GM18498 (cell line): ENCODE measurements around the gene STAU1.
A peak's percentile ranks its signal among the peaks of the same experiment; 100 is the strongest.
"Not testable (repeated sequence)": the region's sequence is repeated elsewhere in the genome, so short reads cannot be mapped to it uniquely, and the experiment has no call there.

Experiments
- ATAC-seq: cut with Tn5 transposase; IDR thresholded peaks from one replicate; pipeline ENCODE4 v1.9.1; 2021; ENCODE audit warnings: mild to moderate bottlenecking, moderate library complexity; ENCODE audit not compliant: unreplicated experiment

STAU1 gene

DNA sequence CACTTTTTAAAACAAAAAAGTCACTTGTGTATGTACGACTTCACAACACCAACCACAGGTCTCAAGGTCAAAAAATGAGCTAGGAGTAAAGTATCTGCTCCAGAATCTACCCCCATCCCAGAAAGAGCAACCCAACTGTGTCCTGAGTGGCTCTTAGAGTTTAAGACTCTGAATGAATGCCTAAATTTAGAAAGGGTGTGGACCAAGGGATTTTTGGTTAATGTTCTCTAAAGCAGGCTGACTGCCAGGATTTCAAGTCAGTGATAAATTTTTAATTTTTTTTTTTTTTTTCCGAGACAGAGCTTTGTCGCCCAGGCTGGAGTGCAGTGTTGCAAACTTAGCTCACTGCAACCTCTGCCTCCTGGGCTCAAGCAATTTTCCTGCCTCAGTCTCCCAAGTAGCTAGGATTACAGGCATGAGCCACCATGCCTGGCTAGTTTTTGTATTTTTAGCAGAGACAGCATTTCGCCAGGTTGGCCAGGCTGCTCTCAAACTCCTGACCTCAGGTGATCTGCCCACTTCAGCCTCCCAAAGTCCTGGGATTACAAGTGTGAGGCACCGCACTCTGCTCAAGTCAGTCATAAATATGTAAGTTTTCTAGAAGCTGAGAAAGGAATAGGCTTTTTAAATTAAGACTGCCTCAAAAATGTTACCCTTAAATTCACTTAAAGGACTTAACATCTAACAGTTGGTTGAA is 20.2 kb downstream of the STAU1 start:
- no peak for ATAC-seq

- ATAC-seq: peak; percentile 65
Measured at GRCh38 chr20:49166534-49167449, 21.3 kb downstream of the STAU1 start.

- peak; percentile 49 for ATAC-seq
Measured at GRCh38 chr20:49165611-49166010, 22.5 kb downstream of the STAU1 start.

- no peak for ATAC-seq
Measured at GRCh38 chr20:49163696-49164095, 24.4 kb downstream of the STAU1 start.

DNA sequence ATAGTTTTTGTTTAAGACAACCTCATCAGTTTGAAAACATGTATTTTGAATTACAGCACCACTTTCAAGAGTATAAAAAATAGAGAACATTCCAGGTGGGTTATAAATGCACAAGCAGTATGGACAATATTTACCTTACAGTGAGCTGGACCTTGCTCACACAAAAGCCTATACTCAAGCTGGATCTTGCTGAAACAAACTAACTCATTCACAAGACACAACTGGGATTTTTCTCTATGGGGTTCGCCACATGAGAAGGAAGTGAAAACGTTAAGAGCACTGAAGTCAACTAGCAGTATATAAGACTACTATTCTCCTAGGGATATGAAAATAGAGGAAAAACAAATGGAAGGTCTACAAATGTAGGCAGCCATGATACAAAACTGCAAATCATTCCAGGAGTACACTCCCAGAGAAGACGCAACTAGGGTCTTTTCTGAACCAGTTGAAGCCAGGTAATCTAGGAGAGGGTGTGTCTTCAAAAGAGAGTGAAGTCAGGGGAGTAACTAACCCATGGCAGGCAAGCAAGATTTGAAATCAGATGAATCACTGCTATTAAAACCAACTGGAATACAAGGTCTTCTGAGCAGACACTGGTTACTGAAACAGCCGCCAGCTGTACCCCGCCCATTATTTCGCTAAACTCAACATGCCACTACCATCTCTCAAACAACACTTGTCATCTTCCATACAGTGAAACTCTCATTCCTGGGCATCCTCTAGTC is 26.5 kb downstream of the STAU1 start:
- no peak for ATAC-seq

DNA sequence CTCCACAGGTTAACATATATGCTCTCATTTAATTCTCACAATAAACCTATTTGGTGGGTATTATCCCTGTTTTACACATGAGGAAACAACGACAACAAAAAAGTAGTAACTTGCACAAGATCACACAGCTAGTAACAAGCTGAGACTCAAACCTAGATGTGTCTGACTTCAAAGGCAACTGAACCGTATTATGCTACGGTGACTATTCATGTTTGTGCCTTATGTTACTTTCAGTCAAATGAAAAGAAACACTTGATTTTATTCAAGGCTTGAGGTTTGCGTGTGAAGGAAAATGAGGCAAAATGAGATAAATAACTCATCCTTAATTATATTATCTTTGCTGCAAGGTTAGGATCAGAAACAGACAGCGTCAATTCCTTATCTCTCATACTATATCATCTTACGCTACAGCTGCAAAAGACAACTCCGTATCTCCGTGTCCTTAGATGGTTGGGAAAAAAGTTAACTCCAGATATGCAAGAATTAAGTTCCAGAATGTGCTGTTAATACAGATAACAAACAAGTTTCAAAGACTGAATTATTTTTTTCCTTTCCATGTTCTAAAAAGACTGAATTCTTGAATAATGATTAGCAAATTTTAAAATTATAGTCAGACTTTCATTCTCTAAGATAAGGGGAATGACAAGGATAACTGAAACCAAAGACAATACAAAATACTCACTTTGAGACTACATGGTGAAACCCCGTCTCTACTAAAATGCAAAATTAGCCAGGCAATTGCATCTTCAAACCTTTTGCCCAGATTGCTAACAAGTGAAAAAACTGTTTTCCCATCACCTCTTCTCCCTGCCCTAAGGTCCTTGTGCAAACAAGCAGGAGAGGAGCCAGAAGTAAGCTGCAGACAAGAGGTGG is 27.8 kb downstream of the STAU1 start:
- ATAC-seq: no peak

DNA sequence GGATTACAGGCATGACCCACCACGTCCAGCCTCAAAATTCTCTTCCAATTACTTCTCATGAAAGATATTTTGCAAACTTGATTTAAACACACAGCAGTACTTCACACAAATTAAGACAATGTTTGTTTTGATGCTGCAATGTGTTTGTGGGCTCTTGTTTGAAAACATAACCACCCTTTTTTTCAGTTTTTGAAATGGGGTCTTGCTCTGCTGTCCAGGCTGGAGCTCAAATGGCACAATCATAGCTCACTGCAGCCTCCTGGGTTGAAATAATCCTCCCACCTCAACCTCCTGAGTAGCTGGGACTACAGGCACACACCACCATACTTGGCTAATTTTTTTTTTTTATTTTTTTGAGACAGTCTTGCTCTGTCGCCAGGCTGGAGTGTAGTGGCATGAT is 31.0 kb downstream of the STAU1 start:
- ATAC-seq: no peak

DNA sequence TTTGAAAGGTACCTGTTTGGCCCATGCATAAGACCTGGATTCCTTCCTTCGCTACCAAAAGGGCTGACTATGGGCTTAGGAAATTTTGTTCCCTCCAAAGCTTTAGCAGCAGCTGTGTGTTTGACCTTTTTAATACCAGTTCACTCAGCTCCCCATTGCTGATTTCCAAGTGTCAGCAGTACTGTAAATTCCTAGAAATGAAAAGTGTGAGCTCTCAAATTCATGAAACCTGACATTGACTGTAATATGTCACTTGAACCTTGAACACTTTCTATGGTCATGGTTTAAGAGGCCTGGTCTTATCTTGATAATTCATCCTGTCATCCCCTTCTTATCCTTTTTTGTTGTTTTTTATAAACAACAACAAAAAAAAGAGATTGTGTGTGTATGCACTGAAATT is 31.7 kb downstream of the STAU1 start:
- no peak for ATAC-seq

GRCh38 chr20:49151436-49151835 is 36.7 kb downstream of the STAU1 start:
- no peak for ATAC-seq

GRCh38 chr20:49149281-49150045 is 38.7 kb downstream of the STAU1 start:
- ATAC-seq: no peak

GRCh38 chr20:49148601-49149000 is 39.5 kb downstream of the STAU1 start:
- ATAC-seq: no peak

DNA sequence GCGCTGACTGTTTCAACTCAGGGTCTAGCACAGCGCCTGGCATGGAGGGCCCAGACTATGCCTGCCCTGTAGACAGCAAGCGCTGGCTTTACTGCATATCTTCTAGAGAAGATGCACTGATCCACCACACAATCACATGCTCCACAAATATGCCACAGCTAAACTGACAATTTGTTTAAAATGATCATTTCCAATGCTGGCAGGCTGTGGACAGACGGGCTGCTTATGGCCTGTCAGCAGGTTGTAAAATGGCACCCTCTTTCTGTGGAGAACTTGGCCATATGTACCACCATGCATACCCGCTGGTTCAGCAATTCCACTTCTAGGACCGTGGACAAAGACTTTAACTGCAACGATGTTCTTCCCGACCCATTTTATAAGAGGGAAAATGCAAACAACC is 40.8 kb downstream of the STAU1 start:
- ATAC-seq: no peak

DNA sequence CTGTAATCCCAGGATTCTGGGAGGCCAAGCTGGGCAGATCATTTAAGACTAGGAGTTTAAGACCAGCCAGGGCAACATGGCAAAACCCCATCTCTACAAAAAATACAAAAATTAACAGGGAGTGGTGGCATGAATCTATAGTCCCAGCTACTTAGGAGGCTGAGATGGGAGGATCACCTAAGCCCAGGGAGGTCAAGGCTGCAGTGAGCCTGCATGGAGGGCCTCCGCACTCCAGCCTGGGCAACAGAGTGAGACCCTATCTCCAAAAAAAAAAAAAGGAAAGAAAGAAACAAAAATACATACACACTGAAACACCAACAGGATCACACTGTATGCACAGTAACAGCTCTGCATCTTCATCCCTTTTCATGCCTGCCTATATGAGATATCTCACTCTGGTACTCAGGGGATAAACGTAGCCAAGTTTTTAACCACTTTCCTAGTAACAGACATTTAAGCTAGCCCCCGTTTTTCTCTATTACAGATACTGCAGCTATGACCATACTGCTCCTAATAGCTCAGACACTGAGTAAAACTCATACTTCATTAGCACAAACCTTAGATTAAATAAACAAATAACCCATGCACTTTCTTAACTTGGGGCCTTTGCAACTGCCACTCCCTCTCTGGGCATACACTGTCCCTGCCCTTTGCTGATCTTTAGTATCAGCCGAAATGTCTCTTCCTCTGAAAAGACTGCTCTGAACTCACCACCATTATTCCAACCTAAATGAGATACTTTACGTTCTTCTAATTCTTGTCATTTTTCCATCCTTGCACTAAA is 41.5 kb downstream of the STAU1 start:
- ATAC-seq: no peak

DNA sequence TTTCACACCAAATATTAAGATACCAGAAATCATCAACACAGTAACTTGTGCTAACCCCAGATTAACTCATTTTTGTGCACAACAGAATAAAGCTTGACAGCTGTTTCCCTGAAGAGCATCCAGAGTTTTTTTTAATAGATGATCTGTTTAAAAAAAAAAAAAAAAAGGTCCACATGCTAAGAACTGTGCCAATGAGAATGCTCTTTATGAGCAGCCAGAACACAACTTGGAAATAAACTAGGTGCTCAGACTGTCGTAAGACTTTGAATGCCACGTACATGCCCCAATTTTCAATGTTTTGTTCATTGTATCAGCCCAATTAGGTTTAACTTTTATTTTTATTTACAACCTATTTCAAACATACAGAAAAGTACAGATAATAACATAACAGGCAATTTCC is 47.3 kb downstream of the STAU1 start:
- no peak for ATAC-seq

GRCh38 chr20:49140411-49140810 is 47.7 kb downstream of the STAU1 start:
- ATAC-seq: no peak

DNA sequence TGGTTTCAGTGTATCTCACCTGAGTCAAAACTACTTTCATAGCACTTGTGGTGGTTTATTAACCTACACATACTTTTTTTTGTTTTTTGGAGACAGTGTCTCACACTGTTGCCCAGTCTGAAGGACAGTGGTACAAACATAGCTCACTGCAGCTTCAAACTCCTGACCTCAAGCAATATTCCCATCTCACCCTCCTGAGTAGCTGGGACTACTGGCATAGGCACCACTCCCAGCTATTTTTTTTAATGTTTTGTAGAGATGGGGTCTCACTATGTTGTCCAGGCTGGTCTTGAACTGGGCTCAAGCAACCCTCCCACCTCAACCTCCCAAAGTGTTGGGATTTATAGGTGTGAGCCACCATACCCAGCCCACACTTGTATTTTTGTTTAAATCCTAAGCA is 49.7 kb downstream of the STAU1 start:
- ATAC-seq: no peak

GRCh38 chr20:49136817-49137571 is 51.1 kb downstream of the STAU1 start:
- ATAC-seq: no peak

DNA sequence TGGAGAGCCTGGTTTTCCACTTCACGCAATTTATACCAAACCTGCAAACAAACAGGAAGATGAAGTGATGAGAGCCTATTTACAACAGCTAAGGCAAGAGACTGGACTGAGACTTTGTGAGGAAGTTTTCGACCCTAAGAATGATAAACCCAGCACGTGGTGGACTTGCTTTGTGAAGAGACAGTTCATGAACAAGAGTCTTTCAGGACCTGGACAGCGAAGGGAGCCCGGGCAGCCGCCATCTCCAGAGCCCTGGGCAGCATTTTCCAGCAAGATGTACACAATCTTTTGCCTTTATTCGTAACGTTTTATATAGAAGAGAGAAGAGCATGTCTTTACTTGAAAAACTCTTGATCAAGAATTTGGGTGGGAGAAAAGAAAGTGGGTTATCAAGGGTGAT is 53.3 kb downstream of the STAU1 start:
- ATAC-seq: not testable (repeated sequence)
